CD4-positive, alpha-beta T cell treated with Interleukin-4 for 4 hours (primary cell): ENCODE results near the gene ADGRA1.

Experiments used
- DNase-seq: peaks from one replicate; pipeline ENCODE4 v3.0.0-alpha.2; 2020

Gene ADGRA1

DNA sequence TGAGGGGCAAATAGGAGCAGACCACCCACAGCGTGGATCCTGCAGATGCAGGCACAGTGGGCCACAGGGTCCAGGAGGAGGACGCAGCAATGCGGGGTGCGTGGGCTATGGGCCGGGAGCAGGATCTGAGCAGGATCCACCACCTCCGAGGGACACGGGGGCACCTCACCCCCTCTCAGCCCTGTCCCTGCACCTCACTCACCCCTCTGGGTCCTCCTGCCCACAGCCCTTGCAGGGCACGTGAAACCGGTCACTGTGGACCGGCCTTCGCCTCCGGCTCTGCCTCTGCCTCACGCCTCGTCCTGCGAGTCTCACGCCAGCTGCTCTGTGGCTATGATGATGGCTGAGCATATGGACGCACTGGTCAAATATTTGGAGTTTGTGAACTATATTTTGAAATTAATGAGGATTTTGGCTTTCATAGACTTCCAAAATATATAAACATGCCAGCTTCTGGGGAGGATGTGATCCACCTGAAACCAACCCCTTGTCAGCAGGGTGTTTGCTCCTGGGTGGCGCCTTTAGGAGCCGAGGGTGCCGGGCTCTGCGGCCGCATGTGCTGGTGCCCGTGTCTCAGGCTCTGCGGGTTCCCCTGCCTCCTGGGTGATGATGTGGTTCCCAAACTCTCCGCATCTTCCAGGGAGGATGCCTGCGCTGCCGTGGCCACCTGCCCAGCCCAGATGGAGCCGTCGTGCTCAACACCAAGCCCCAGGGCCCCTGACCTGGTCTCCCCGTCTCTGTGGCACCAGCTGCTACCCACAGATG lies 11.3 kb upstream of the ADGRA1 start:
- no peak for DNase-seq

DNA sequence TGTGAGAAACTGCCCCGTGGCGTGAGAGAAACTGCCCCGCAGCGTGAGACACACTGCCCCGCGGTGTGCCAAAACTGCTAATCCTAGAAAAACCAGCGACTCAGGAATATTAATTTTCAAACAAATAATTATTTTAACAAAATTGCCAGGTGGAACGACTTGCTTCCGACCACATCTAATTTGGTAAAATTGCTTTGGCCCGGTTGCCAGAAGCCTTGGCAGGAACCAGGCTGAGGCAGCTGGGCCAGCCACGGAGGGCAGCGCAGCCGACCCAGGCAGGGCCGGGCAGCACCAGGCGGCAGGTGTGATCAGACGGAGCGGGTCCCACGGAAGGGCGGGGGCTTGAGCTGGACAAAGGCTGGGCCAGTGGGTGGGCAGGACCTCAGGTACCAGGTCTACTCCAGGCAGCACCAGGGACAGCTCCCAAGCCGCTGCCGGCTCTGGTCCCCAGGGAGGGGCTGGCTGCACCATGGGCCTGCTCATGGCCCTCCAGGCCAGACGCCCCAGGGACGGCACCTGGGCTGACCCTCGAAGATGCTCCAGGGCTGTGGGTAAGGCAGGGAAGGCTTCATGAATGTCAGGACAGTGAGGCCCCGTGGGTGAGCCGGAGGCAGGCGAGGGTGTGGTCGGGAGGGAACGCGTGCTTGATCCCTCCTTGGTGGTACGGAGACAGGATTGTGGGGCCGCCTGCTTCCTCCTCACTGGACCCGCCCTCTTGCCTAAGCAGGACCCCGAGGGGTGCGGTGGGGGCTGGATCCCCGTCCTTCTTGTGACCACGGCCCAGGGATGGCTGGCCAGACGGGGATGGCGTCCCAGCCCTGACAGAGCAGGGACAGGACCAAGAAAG lies 7.7 kb upstream of the ADGRA1 start:
- no peak for DNase-seq

DNA sequence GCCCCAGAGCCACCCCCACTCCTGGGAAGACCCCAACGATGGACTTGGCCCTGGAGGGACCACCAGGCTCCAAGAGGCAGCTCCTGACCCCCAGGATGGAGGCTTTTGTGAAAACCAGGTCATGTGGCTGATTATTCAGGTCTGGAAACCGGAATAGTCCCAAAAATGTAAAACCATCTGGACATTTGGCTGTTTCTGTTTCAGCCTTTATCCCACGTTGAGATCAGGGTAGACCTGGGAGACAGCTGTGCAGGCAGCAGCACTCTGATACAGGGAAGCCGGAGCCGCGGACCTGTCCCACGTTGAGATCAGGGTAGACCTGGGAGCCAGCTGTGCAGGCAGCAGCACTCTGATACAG lies 7.1 kb upstream of the ADGRA1 start:
- DNase-seq: no peak

DNA sequence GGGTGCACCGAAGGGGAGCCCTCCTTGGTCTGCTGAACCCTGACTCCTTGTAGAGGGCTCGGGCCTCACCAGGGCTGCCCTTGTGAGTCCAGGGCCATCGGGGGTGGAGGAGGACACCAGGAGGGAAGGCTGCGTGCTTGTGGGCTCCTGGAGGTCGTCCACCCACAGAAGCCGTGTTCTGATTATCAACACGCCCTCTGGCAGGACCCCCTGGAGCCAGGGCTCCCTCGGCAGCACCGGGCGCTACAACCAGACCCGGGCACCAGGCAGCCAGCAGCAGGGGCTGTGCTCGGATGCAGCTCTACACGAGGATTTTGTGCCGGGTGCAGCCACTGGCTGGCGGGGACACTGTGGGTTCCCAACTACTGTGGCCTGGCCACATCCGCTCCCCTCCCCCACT lies 6.1 kb upstream of the ADGRA1 start:
- DNase-seq: no peak

DNA sequence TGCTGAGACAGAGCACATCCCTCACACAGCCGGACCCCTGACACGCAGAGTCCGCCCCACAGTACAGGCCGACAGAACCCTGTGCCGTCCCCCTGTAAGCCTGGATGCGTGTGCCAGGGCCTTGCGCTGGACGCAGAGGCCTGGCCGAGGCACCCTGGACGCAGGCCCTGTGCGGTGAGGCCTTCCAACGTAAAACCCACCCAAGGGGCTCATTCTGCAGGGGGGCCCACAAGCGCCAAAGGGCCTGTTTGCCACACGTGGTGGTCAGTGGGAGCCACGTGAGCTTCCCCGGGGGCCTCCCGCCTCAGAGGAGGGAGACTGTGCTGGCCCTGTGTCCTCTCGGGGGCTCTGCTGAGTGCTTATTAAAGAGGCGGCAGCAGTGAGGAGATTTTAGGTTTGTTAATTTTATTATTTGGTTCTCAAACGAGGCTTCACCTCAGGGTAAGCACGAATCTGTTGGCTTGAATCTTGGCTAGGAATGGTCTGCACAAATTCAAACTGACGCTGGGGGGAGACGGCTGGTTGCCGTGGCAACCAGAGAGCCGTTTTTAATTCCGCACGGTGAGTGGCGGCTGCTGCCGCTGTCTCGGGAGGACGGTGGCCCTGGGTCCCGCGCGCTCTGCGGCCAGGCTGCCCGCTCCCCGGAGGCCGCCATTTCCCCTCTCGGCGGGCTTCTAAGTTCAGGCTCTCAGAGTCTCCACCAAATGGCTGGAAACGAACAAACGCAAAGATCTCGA lies 4.9 kb upstream of the ADGRA1 start:
- DNase-seq: no peak

DNA sequence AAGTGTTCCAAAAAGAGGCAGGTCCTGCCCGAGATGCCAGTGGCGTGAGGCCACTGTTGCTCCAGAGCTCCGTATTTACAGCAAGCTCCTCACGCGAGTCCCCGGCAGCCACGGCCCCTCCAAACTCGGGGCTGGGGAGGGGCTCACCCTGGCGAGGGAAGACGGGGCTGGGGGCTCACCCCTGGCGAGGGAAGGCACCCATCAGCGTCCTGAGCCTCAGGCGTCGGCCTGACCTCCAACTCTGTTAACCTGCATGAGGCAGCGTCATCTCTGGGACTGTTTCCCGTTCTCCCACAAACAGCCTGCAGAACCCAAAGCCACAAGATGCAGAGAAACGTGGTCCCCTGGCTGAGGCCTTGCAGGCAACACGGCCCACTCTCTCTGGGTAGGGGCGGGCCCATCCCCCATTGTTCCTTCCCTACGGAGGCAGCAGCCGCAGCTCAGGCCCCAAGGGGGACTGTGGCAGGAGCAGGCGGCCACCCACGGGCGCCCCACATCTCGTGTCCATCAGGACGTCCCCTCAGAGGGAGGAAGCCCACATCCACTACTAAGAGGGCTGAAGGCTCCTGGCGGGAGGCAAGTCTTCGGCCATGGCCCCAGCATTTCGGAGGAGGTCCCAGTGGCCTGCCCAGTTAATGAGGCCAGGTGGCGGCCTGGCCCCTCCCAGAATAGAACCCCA lies 4.2 kb upstream of the ADGRA1 start:
- no peak for DNase-seq

DNA sequence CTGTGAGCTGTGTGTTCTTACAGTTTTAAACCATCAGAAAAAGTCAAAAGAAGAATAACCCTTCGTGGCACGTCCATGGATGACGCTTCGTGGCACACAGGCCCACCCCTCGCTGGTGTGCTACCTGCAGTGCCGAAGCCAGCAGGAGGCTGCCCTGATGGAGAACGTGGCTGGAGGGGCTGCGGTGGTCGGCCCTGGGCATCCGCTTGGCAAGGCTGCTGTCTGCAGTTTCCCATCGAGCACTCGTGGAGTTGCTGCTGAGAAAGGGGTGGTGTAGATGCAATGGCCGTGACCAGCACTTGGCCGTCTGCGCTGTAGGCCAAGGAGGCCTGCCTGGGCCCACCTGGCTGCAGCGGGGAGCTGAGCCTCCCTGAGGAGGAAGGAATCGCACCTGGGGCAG lies 3.2 kb upstream of the ADGRA1 start:
- no peak for DNase-seq

DNA sequence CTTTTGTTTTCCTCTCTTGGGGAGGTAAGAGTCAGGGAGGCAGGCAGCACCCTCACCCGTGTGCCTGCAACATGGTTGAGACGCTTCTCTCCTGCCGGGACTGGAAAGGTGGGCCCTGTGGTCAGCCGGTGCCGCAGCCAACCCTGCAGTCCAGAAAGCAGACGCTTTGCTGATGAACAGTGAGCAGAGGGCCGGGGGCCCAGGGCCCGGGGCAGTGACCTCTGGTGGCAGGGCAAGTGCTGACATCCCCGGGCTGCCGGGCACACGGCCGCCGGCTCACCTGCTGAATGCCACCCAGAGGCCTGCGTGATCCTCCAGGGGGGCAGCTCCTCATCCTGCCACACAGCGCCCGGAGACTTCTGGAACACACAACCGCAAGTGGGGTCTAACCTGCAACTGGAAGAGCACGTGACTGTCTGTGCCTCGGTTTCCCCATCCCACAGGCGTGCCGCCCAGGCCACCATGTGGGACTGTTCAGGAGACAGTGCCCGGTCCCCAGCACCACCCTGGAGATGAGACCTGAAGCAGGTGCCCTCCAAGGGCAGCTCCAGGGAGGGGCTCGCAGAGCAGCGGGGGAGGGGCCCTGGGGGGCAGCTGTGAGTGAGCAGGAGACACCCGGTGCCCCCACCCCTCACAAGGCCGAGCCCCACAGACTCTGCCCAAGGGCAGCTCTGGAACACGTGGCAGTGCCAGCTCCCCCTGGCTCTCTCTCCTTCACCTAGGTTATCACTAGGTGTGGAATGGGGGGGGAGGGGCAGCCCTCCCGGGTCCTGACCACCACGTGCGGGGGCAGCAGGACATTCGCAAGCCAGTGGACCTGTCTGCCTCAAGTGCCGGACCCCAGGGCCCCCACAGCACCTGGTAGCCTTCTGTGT lies 2.2 kb upstream of the ADGRA1 start:
- no peak for DNase-seq

DNA sequence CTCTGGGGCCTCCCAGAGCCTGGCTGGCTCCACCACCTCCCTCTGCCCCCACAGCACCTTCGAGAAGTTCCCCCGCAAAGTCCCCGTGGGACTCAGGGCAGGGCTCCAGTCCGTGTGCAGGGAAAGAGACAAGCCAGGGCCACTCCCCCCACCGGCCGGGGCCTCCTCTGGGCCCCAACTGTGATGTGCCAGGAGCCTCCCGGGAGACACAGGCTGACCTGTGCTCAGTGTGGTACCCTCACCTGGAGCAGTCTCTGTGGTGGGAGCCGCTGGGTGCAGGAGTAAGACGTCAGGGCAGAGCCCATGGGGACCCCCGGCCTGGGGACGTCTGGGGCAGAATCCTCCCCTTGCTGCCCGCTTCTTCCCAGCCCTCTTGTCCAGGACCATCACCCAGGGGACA lies 1.5 kb upstream of the ADGRA1 start:
- DNase-seq: no peak

DNA sequence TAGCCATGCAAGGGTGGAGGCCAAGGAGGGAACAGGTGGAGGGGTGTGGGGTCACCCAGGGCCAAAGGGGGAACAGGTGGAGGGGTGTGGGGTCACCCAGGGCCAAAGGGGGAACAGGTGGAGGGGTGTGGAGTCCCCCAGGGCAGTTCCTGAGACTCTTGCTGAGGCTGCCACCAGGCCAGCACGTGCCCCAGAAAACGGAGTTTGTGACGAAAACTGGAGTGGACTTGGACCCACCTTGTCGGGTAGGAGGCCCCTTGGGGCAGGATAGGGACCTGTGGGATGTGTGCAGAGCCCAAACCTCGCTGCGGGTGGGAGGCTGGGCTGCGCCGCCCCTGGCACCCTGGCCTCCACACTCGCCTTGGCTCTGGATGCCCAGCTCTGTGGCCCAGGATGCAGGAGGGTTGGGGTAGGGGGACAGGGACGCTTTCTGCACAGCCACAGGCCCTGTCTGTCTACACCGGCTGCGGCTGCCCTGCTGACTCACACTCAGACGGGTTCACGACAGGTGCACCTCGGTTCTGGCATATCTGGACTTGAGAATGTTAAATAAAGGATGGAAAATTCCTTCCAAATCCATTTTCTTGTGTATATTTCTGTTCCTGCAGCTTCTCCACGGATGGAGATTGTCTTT lies 562 bp upstream of the ADGRA1 start:
- DNase-seq: no peak

DNA sequence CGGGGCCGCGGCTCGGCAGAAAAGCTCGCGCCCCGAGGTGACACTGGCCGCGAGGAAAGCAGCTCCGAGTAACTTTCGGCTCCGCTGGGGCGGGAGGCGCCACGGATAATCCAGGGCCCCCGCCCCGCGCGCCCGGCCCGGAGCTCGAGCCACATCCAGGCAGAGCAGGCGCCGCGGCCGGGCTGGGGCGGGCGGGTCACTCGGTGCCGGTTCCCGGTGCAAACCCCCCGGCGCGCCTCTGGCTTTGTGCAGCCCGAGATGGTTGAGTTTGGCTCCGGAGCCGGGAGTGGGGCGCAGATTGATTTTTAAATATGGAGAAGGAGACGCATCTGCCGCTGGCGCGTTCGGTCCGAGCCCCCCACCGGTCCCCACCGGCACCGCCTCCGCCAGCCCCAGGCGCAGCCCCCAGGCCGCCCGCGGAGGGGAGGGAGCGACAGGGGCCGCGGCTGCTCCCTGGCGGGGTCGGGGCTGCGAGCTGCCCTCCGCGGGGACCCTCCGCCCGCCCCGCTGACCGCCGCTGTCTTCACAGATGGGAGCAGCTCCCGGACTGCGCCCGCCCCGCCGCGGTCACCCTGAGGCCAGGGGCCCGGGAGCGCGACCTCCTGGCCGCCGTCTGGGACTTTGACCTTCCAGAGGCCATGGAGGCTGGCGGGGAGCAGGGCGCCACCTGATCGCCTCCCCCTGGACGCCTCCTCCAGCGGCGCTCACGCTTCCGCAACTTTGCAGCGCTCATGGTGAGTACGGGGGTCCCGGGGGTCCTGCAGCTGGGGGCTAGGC lies 643 bp downstream of the ADGRA1 start:
- no peak for DNase-seq

DNA sequence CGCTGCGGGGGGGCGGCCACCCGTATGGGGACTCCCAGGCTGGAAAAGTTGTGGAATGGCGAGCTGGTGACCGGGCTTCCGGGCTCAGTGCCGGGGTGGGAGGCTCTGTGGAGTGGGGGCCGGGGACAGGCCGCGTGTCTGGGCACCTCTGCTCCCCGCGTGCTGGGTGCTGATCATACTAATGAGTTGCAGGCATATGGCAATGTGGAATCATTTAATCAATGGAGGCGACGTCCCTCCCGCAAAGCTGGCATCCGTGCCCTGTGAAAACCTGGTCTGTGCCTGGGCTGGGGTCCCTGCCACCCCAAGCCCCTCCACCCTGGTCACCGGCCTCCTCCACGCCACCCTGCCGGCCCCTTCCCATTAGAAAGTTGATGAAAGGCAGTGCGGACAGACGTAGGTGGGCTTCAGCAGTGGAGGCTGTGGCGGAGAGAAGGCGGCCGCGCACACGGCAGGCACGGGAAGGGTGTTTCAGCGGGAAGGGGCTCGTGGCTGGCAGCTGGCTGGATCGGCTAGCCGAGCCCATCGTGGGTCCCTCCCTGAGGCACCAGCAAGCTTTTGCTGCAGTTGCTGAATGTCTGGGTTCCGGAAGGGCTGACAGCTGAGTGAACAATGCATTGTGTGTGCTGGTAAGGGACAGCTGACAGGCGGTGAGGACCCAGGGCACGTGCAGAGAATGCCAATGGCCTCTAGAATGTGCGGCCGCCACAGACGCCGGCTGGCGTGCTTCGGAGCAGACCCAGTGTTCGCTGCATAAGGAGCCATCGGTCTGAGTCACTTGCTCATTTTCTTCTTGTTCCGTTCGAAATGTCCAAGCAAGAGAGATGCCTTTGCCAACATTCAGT lies 1.5 kb downstream of the ADGRA1 start:
- no peak for DNase-seq

DNA sequence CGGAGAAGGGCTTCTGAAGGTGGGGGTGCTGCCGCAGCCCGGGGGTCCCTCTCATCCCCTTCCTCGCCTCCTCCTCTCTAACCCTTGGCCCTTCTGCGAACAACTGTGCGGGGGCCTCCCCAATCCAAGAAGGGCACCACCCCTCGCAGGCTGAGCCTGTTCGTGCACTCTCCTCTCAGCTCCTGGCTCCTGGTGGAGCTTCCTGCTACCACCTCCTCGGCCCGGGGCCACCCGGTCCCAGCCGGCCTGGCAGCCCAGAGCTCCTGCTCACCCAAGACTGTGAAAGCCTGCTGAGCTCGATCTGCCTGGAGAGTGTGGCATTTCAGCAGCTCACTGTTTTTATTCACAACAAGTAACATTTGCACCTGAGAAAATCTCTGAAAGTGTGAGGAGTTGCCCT lies 2.4 kb downstream of the ADGRA1 start:
- no peak for DNase-seq

DNA sequence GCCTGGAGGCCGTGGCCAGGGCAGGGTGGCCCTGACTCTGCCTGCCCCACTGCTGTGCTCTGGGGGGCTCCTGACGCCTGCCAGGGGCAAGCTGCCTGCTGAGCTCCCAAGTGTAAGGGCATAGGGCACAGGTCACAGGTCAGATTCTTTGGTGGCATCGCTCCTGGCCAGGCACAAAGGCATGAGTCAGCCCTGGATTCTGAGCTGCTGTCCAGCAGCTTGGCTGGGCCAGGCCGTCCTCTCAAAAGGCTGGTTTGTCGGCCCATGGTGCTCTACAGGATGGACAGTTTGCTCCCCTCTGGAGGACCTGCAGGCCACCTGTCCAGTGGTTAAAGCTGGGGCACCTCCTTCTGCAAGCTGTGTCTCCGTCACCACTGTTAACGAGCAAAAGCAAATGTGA lies 2.9 kb downstream of the ADGRA1 start:
- DNase-seq: no peak

DNA sequence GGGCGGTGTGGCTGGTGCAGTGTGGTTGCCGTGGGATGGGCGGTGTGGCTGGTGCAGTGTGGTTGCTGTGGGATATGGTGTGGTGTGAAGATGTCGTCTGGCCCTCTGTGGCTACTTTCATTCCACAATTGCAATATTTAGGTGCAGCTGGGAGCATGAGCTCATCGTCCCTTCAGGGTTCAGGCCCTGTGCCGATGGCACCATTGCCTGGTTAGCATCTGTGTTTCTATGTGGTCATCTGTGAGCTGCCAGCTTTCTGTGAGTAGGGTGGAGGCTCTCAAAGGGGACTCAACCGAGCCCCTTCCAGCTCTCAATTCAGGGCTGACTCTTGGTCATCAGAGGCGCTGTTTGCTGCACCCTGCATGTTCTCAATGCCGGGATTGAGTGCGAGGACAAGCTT lies 3.6 kb downstream of the ADGRA1 start:
- DNase-seq: no peak

DNA sequence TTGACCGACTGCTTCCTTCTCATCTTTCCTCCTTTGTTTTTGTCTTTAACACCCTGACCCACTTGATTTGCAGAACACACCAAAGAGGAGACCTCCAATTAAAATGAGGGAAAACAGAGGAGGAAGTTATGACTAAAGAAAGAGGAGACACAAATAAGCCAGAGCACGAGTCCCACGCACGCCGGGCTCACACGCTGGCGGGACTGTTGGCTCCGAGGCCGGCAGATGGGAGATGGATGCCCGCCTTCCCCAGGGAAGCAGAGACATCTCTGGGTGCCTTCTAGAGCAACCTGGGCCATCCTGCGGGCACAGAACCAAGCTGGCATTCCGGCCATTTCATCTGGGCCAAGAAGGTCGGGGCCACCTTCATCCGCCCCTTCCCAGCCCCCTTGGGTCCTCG lies 5.6 kb downstream of the ADGRA1 start:
- no peak for DNase-seq

DNA sequence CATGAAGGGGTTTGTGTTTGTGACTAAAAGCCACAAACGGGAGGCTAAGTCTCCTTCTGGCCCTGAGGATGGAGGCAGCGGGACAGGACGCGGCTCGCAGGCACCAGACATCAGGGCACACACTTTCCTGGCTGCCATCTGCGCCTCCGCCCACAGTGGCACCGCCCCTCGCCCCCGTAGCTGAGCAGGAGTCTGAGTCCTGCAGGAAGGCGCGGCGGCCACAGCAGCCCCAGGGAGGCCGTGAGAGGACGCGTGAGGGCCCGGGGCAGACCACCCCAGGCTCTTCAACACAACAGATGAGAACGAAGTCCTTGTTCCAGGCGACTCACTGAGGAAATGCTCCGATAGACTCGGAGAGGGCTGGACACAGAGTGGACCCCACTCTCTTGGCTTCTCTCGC lies 6.6 kb downstream of the ADGRA1 start:
- no peak for DNase-seq

DNA sequence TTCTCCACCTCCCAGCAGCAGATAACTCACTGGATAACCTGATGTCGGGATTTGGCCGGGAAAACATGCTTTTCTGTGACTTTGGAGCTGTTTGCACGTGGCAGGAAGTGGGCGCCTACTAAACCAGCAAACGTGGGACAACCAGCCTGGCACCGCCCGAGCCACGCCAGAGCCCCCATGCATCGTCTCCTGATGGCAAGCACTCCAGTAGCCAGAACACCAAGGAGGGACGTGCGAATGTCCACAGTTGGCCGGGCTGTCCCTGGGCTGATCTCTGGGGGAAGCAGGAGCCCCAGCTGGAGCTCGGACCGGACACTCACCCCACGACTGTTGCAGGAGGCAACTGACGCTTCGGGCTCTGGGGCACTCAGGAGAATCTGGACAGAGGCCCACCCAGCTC lies 7.1 kb downstream of the ADGRA1 start:
- DNase-seq: no peak

DNA sequence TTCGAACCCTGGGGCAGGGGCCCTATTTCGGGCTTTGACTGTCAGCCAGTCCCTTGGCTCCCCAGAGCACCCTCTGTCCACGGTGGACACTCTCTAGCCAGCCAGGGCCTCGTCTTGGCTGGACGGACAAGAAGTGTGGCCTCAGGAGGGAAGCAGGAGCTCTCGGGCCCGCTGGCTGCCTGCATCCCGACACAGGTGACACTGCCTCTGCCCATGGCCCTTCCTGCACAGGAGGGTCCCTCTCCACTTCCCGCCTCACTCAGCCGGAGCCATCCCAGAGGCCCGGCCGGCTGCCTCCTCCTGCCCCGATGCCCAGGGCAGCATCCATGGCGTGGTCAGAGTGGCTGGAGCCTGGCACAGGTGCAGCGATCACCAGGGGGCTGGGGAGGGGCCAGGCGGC lies 7.9 kb downstream of the ADGRA1 start:
- DNase-seq: no peak
